HG03159 (cell line): Measurements from ENCODE around the gene TANGO6.
"Not testable (repeated sequence)": the region's sequence is repeated elsewhere in the genome, so short reads cannot be mapped to it uniquely, and the experiment has no call there.

ENCODE experiments used
- ATAC-seq: cut with Tn5 transposase; IDR thresholded peaks from one replicate; pipeline ENCODE4 v1.9.1; 2021; ENCODE audit warnings: mild to moderate bottlenecking, moderate library complexity; ENCODE audit not compliant: unreplicated experiment

Gene TANGO6

DNA sequence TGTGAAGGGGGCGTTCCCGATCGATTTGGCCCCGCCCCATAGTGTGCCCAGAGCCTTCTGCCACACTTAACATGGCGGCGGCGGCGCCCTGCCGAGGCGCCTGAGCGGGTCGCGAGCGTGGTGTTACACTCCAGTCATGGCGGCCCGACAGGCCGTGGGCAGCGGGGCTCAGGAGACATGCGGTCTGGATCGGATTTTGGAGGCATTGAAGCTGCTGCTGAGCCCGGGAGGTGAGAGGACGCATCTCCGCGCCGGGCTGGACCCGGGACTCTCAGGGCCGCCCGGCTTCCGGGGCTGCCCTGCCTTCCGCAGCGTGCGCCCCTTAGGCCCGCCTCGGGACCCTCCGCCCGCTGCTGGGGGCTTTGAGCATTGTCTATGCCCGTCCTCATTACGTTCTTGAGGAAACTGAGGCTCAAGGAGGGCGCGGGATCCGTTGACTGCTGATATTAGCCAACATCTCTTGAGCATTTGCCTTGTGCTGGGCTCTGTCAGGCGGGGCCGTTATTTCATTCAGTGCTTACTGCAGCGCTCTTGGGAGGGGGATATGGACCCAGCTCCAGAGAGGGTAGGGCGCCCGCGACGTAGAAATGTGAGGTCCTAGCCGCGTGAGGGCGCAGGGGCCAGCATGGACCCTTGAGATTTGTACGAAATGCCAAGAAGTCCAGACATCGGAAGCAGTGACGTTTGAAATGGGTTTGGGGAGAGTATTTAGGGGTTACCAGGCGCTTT lies at the start of gene TANGO6:
TANGO6 (plus strand) TSS at position 50 of the 729 bp plus-strand sequence; CDS start at position 137, 87 bp downstream.
- peak; percentile 81 for ATAC-seq

GRCh38 chr16:68798398-68798797 lies 44.9 kb upstream of the TANGO6 start:
- no peak for ATAC-seq

DNA sequence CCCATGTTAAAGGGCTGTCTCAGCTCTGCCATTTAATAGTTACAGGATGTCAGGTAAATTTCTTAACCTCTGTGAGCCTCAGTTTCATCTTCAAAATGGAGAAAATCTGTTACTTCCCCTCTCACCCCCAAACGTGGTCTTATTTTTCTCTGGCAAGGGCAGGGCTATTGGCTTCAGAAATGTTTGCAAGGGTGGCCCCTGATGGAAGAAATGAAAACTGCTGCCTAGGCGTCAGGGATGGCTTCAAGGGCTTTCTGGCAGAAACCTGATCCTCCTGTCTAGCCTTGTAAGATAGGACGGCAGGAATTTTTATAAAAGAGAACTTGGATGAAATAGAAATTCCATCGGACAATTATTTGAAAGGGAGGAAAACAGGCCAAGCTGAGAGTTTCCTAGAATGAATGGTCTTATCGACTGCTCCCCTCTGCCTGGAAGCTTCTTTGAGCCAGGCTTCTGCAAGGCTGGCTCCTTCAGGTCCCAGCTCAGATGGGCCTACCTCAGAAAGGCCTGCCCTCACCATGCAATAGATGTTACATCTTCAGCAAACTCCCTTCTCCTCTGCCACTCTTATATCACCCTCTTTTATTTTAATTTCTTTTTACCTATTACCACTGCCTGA lies 43.0 kb upstream of the TANGO6 start:
- ATAC-seq: no peak

DNA sequence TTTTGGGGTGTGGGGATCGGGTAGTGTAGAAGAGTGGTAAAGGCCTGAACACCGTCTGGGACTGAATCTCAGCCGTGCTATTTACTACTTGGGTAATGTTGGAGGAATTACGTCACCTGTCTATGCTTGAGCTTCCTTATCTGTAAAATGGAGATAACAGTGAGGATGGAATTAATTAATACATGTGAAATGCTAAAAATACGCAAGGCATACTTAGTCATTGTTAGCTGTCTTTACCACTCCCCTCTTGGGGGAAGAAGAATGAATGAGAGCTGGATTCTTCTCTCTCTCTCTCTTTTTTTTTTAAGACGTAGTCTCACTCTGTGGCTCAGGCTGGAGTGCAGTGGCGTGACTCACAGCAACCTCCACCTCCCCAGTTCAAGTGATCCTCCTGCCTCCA lies 41.1 kb upstream of the TANGO6 start:
- ATAC-seq: no peak

DNA sequence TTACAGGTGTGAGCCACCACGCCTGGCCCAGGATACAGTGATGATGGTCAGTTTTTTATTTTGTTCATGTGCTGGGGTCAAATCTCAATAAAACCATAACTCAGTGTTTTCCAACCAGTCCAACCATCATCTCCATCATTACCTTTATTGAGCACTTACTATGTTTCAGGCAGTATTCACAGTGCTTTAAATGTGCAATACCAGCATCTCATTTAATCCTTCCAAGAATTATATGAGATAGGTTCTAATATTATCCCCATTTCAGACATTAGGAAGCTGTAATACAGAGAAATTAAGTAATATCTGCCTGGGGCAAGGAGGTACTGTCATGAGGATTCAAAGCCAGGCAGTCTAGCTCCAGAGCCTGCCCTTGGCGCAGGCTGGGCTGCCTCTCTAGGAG lies 36.9 kb upstream of the TANGO6 start:
- no peak for ATAC-seq

GRCh38 chr16:68806981-68807380 lies 36.4 kb upstream of the TANGO6 start:
- ATAC-seq: no peak

DNA sequence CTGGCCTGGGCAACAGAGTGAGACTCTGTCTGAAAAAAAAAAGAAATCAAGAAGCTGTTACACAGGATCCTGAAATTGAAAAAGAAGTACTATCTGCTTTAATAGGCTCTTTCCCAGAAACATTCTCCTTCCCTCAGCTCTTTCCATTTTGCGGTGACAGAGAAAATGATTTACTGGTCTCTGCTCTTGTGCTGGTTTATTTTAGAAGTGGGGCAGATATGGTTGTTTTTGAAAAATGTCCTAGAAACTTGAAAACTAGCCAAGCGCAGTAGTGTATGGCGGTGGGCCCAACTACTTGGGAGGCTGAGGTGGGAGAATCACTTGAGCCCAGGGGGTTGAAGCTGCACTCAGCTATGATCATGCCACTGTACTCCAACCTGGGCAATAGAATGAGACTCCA lies 28.8 kb upstream of the TANGO6 start:
- ATAC-seq: no peak

- ATAC-seq: no peak
Measured at GRCh38 chr16:68823401-68824135, 19.8 kb upstream of the TANGO6 start.

- ATAC-seq: no peak
Measured at GRCh38 chr16:68825427-68825826, 17.9 kb upstream of the TANGO6 start.

- no peak for ATAC-seq
Measured at GRCh38 chr16:68826652-68827051, 16.7 kb upstream of the TANGO6 start.

DNA sequence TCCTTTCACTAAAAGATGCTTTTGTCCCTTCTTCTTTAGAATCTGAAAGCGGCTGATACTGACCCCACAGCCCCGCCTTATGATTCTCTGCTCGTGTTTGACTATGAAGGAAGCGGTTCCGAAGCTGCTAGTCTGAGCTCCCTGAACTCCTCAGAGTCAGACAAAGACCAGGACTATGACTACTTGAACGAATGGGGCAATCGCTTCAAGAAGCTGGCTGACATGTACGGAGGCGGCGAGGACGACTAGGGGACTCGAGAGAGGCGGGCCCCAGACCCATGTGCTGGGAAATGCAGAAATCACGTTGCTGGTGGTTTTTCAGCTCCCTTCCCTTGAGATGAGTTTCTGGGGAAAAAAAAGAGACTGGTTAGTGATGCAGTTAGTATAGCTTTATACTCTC lies 10.1 kb upstream of the TANGO6 start:
- ATAC-seq: no peak

- no peak for ATAC-seq
Measured at GRCh38 chr16:68834550-68834949, 8.8 kb upstream of the TANGO6 start.

GRCh38 chr16:68835970-68836369 lies 7.4 kb upstream of the TANGO6 start:
- ATAC-seq: no peak

DNA sequence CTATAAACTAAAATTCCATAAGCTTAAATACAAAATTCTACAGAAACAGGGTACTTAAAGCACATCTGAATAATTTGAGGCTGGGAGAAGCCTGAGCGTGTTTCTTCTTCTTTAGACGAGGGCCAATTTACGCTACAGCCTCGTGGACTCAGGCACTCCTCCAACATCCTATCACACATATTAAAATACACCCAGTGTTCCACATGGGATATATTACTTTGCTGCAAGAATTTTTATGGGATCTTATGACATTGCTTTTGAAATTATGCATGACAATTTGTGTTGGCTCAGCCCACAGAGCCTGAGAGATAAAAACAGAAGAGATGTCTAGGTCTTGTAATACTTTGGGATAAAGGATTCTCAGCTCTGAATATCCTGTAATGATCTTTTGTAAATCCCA lies 3.5 kb upstream of the TANGO6 start:
- ATAC-seq: no peak

GRCh38 chr16:68842964-68843481 lies 308 bp upstream of the TANGO6 start:
- not testable (repeated sequence) for ATAC-seq

GRCh38 chr16:68844211-68844564 lies 857 bp downstream of the TANGO6 start:
- ATAC-seq: no peak

DNA sequence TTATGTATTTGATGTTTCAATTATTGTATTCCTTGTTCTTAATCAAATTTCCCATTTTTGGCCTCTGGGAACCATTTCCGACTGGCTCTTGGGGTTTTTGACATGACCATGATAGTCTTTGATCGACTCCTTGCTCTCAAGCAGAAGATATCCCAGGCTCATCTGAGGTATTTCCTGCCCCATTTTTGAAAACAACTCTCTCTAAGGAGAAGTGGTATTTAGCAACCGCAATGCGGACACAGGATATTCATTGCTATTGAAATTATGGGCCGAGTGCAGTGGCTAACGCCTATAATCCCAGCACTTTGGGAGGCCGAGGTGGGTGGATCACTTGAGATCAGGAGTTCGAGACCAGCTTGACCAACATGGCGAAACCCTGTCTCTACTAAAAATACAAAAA lies 5.5 kb downstream of the TANGO6 start:
- no peak for ATAC-seq

- no peak for ATAC-seq
Measured at GRCh38 chr16:68850481-68850880, 7.2 kb downstream of the TANGO6 start.

- ATAC-seq: no peak
Measured at GRCh38 chr16:68851601-68852000, 8.3 kb downstream of the TANGO6 start.

- no peak for ATAC-seq
Measured at GRCh38 chr16:68857479-68857878, 14.1 kb downstream of the TANGO6 start.

GRCh38 chr16:68859828-68860227 lies 16.5 kb downstream of the TANGO6 start:
- ATAC-seq: no peak
